ENCODE data around the gene COL19A1. TPM values are rescaled to one million over a fixed set of nuclear protein-coding genes. Genes with fewer than 3 reads are reported as not detected.

Gene COL19A1
- total and polyA plus RNA-seq, 4 donors, result 0.09 to 4.4 (median 0.80) TPM; not detected in 1

DNA sequence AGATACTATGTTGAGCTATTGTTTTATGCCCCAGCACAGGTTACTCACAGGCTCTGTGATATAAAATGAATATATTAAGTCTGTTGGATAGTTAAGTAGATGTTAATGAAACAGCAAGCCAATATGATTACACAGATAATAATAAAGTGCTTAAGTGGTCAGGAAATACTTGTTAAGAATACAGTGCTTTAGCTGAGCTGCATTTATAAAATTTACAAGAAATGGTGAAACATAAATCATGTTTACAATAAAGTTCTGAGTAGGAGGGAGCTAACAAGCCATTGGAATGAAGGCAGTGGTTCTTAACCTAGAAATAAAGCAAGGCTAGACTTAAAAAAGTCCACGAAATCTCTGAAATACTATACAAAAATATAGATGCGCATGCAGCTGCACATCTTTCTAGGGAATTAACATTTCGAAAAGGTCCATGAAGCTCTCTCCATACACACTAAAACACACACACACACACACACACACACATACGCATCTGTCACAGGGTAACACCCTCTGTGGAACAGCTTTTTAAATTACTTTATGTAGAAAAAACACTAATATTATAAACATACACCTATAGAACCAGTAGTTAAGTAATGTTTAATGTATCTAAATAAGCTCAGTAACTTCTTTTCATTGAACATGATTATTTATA lies 349.2 kb downstream of the COL19A1 start:
- Histone ChIP-seq H3K4me1 (ENCODE audit: control insufficient read depth in 5 of 5, insufficient read depth in 5 of 5, low read length in 5 of 5) (no peaks in the 10 kb centered on the region), H3K27ac (ENCODE audit: low read depth in 1 of 2, low read length in 1 of 2) (no peak overlapping the region), H3K9me3 (ENCODE audit: control insufficient read depth in 4 of 4, insufficient read depth in 3 of 4, low read length in 3 of 4) (no peaks in the 10 kb centered on the region), H3K36me3 (ENCODE audit: control insufficient read depth in 4 of 4, insufficient read depth in 4 of 4, low read length in 4 of 4) (no peaks in the 10 kb centered on the region), H3K27me3 (ENCODE audit: control insufficient read depth in 3 of 3, insufficient read depth in 3 of 3, low read length in 2 of 3) (peaks cover 0 to 16% (median 14%) of the 10 kb centered on the region in 3 donors), H3K4me3 (no peak overlapping the region), H3K9ac (ENCODE audit: insufficient read depth in 1 of 2, low read length in 2 of 2) (no peak overlapping the region)
- TF ChIP-seq, protein P1, sequence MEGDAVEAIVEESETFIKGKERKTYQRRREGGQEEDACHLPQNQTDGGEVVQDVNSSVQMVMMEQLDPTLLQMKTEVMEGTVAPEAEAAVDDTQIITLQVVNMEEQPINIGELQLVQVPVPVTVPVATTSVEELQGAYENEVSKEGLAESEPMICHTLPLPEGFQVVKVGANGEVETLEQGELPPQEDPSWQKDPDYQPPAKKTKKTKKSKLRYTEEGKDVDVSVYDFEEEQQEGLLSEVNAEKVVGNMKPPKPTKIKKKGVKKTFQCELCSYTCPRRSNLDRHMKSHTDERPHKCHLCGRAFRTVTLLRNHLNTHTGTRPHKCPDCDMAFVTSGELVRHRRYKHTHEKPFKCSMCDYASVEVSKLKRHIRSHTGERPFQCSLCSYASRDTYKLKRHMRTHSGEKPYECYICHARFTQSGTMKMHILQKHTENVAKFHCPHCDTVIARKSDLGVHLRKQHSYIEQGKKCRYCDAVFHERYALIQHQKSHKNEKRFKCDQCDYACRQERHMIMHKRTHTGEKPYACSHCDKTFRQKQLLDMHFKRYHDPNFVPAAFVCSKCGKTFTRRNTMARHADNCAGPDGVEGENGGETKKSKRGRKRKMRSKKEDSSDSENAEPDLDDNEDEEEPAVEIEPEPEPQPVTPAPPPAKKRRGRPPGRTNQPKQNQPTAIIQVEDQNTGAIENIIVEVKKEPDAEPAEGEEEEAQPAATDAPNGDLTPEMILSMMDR (IDR thresholded peaks at IDR 0.05; ENCODE audit: control extremely low read depth, extremely low read depth), result no peak
- DNase-seq (no peak), ATAC-seq (ENCODE audit: insufficient read depth, low FRiP score) (no peak)
- 87 to 88% methylated on average over 4 of the region's 4 CpGs for WGBS, 2 donors

DNA sequence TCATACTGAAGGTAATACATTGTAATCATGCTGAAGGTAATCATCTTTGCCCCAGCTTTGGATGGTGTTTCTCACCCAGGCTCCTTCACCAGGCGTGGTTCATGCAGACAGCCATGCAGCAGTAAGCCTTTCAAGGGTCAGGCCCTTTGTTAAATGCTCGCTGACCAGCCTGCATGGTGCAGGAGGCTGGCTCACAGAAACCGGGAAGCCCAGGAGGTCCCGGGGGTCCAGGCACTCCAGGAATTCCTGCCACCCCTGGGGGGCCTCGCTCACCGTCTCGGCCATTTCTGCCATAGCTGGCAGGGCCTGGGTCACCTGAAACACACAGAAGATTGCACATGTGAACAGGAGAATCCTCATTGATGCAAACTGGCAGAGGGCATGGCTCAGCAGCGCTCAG lies 350.4 kb downstream of the COL19A1 start:
- Histone ChIP-seq H3K4me1 (ENCODE audit: control insufficient read depth in 5 of 5, insufficient read depth in 5 of 5, low read length in 5 of 5) (no peaks in the 10 kb centered on the region), H3K36me3 (ENCODE audit: control insufficient read depth in 4 of 4, insufficient read depth in 4 of 4, low read length in 4 of 4) (no peaks in the 10 kb centered on the region), H3K9ac (ENCODE audit: insufficient read depth in 1 of 2, low read length in 2 of 2) (no peak overlapping the region), H3K4me3 (no peak overlapping the region), H3K9me3 (ENCODE audit: control insufficient read depth in 4 of 4, insufficient read depth in 3 of 4, low read length in 3 of 4) (no peaks in the 10 kb centered on the region), H3K27me3 (ENCODE audit: control insufficient read depth in 3 of 3, insufficient read depth in 3 of 3, low read length in 2 of 3) (peaks cover 0 to 18% (median 14%) of the 10 kb centered on the region in 3 donors), H3K27ac (ENCODE audit: low read depth in 1 of 2, low read length in 1 of 2) (no peak overlapping the region)
- ATAC-seq (ENCODE audit: insufficient read depth, low FRiP score), result no peak
- TF ChIP-seq, protein P1 (IDR thresholded peaks at IDR 0.05; ENCODE audit: control extremely low read depth, extremely low read depth), result no peak
- 67 to 73% methylated on average over 8 of the region's 8 CpGs for WGBS, 2 donors
- DNase-seq, result no peak

DNA sequence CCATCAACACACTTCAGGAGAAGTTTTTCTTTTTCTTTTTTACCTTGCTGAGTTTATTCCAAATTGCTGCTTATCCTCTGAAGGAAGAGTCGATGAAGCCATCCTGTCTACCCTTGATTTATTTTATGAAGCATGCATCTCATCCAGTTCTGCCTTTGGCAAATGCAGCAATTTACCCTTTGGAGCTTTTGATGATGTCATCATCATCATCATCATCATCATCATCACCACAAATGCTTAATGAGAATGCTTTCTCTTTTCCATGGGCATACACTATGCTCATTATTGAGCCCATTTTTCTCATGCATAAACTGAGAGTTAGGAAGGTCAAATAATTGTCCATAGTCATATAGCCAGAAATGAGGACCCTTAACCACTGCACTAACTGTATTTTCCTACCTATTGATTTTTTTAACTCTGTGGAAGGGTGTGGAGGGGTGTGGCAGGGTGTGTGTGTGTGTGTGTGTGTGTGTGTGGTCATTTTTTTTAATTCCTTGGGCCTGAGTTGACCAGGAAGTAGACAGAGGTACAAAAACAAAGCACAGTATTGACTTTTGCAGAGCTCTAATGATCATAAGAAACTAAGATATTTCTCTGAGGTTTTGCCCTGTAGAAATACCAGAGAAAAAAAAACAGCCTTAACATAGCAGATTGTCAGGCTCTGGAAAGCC lies 353.7 kb downstream of the COL19A1 start:
- TF ChIP-seq, protein P1 (IDR thresholded peaks at IDR 0.05; ENCODE audit: control extremely low read depth, extremely low read depth), result no peak
- no peak overlapping the region for H3K4me3 ChIP-seq
- H3K9me3 ChIP-seq (ENCODE audit: control insufficient read depth in 4 of 4, insufficient read depth in 3 of 4, low read length in 3 of 4), result no peaks in the 10 kb centered on the region
- no peak for ATAC-seq (ENCODE audit: insufficient read depth, low FRiP score)
- no peak for DNase-seq
- H3K36me3 ChIP-seq (ENCODE audit: control insufficient read depth in 4 of 4, insufficient read depth in 4 of 4, low read length in 4 of 4), result no peaks in the 10 kb centered on the region
- no peak overlapping the region for H3K9ac ChIP-seq (ENCODE audit: insufficient read depth in 1 of 2, low read length in 2 of 2)
- no peak overlapping the region for H3K27ac ChIP-seq (ENCODE audit: low read depth in 1 of 2, low read length in 1 of 2)
- H3K4me1 ChIP-seq (ENCODE audit: control insufficient read depth in 5 of 5, insufficient read depth in 5 of 5, low read length in 5 of 5), result no peaks in the 10 kb centered on the region
- H3K27me3 ChIP-seq (ENCODE audit: control insufficient read depth in 3 of 3, insufficient read depth in 3 of 3, low read length in 2 of 3), result peaks cover 0 to 22% (median 20%) of the 10 kb centered on the region in 3 donors
- WGBS, 2 donors, result 79 to 80% methylated on average over 1 of the region's 1 CpG
